Stimulated activated CD8-positive, alpha-beta memory T cell treated with anti-CD3 and anti-CD28 coated beads, Interleukin-4, amount 100 ng/mL, for 4 hours (primary cell): ENCODE measurements around the gene BMPR1B.
"Not testable (repeated sequence)": the region's sequence is repeated elsewhere in the genome, so short reads cannot be mapped to it uniquely, and the experiment has no call there.

Experiments
- DNase-seq, 2 donors: peaks; one replicate each; pipeline ENCODE4 v3.0.0-alpha.2; 2020; ENCODE audit warnings: low read depth in 2 of 2, low spot score in 1 of 2

The BMPR1B gene

GRCh38 chr4:95020521-95020920, 262.8 kb downstream of the BMPR1B start:
- DNase-seq = no peak

GRCh38 chr4:95021099-95021498, 263.3 kb downstream of the BMPR1B start:
- no peak for DNase-seq

GRCh38 chr4:95023110-95023509, 265.4 kb downstream of the BMPR1B start:
- DNase-seq = no peak

- no peak for DNase-seq
These were observed 270.3 kb downstream of the BMPR1B start for GRCh38 chr4:95027905-95028618.

- no peak for DNase-seq
These were observed 281.0 kb downstream of the BMPR1B start for GRCh38 chr4:95038791-95039190.

GRCh38 chr4:95044324-95044837, 286.6 kb downstream of the BMPR1B start:
- DNase-seq = no peak

GRCh38 chr4:95045429-95045828, 287.7 kb downstream of the BMPR1B start:
- no peak for DNase-seq

DNA sequence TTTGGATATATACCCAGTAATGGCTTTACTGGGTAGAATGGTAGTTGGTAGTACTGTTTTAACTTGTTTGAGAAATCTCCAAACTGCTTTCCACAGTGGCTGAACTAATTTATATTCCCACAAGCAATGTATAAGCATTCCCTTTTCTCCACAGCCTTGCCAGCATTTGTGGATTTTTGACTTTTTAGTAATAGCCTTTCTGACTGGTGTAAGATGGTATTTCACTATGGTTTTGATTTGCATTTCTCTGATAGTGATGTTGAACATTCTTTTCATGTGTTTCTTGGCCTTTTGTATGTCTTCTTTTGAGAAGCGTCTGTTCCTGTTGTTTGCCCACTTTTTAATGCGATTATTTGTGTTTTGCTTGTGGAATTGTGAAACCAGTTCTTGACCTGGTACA, 290.5 kb downstream of the BMPR1B start:
- no peak for DNase-seq

DNA sequence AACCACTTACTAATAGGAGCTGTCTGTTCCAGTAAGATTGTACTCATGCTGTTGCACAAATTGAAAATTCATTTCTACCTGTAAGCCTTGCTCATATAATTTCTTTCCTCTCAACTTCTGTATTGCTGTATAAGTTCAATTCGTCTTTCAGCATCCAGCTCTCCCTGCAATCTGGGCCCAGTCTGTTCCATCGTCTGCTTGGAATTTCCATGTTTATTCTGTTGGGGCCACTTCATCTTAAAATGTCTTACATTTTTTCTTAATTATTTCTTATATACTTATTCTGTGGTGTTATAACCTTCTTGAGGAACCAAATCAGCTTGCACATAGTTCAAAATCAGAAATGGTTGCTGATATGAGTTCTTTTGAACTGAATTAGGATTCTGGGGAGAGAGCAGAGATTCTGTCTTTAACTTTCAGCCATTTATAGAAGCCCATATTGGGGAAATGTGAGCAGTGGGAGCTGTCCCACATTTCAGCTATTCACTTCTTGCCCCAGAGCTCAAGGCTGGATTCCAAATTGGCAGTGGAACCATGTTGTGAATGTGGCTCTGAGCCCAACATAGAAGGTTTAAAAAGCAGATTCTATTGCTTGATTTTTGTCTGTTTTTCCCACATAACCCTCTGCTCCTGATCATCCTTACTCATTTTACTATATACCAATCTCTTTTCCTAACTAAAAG, 291.9 kb downstream of the BMPR1B start:
- DNase-seq = no peak

GRCh38 chr4:95050980-95051701, 293.4 kb downstream of the BMPR1B start:
- DNase-seq = no peak

GRCh38 chr4:95051702-95052020, 293.9 kb downstream of the BMPR1B start:
- DNase-seq = no peak

DNA sequence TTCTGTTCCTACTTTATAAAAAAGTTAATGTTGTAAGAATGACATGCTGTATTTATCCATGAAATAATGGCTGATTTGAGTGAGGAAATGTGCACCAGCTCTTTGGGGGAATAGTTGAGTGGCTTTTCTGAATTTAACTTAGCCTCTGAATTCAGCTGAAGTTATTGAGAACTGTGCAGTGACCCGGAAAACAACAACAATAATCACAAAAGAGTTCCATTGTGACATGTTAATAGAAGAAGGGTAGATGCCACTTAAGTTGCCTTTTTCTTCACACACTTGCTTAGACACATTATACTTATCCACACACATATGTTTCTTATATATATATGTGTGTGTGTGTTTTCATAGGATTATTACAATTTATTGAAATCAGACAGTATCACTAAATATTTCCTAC, 301.2 kb downstream of the BMPR1B start:
- DNase-seq = no peak

- DNase-seq = no peak
These were observed 301.9 kb downstream of the BMPR1B start for GRCh38 chr4:95059663-95060062.

- DNase-seq = no peak
These were observed 303.5 kb downstream of the BMPR1B start for GRCh38 chr4:95061220-95061619.

DNA sequence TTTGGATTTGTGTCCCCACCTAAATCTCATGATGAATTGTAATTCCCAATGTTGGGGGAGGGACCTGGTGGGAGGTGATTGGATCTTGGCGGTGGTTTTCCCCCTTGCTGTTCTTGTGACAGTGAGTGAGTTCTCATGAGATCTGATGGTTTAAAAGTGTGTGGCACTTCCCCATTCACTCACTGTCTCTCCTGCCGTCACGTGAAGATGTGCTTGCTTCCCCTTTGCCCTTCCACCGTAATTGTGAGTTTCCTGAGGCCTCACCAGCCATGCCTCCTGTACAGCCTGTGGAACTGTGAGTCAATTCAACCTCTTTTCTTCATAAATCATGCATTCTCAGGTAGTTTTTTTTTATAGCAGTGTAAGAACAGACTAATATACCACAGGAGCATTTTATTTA, 304.0 kb downstream of the BMPR1B start:
- not testable (repeated sequence) for DNase-seq

- no peak for DNase-seq
These were observed 308.3 kb downstream of the BMPR1B start for GRCh38 chr4:95066050-95066449.

GRCh38 chr4:95068401-95068800, 310.6 kb downstream of the BMPR1B start:
- DNase-seq = no peak

DNA sequence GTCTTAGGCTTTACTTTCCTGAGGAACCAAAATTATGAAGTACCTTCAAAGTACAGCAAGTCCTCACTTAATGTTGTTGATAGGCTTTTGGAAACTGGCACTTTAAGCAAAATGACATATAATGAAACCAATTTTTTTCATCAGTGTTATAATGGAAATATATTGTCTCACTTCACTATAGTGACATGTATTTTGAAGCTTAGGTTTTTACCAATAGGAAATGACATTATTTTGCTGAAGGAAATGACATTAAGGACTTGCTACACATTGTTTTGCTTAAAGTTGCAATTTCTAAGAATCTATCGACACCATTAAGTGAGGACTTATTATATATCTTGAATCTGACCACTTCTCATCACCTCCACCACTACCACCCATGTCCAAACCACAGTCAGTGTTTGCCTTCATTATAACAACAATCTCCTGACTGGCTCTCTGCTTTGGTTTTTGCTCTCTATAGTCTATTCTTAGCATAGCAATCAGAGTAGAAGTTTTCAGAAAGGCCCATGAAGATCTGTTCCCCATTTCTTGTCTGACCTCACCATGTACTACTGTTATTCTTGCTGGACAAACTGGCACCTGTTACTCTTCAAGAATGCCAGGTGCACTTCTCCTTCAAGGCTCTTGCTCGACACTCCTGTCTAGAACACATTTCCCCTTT, 311.2 kb downstream of the BMPR1B start:
- DNase-seq = no peak

- no peak for DNase-seq
These were observed 314.1 kb downstream of the BMPR1B start for GRCh38 chr4:95071851-95072250.

GRCh38 chr4:95073646-95074045, 315.9 kb downstream of the BMPR1B start:
- DNase-seq = no peak

- DNase-seq = no peak
These were observed 320.1 kb downstream of the BMPR1B start for GRCh38 chr4:95077864-95078263.

- DNase-seq = no peak
These were observed 323.2 kb downstream of the BMPR1B start for GRCh38 chr4:95080969-95081368.
